GM12878 (cell line): ENCODE results near the gene IRAK2. TPM values are rescaled to one million over a fixed set of nuclear protein-coding genes. Genes with fewer than 3 reads are reported as not detected.
A peak's percentile ranks its signal among the peaks of the same experiment; 100 is the strongest.

Source experiments
- ATAC-seq: fragments of 200-7000 bp; cut with Tn5 transposase; 3 replicates; pipeline ENCODE4 v1.9.1; 2020; ENCODE audit warnings: mild to moderate bottlenecking, moderate library complexity
- BruUV-seq: library from RNA; stranded (reverse); fragments of 400-500 nt; replicated peaks from 2 replicates; lab custom pipeline; 2021; lab: Mats Ljungman, UMichigan
- CTCF ChIA-PET: fragments of 300-600 bp; sonication (Branson Sonifier 250); formaldehyde crosslinking; extraction: SDS; loops from one replicate; lab custom pipeline; 2021; ENCODE audit warnings: inconsistent platforms; lab: Yijun Ruan, JAX
- POLR2A ChIA-PET: fragments of 350-600 bp; formaldehyde crosslinking; extraction: SDS; loops from one replicate; lab custom pipeline; 2021; ENCODE audit warnings: inconsistent platforms; lab: Charles Lee
- RAD21 ChIA-PET: fragments of 300-600 bp; sonication (Branson Sonifier 250); formaldehyde crosslinking; loops from one replicate; lab custom pipeline; 2023; ENCODE audit warnings: antibody characterized with exemption; ENCODE audit not compliant: unreplicated experiment; lab: Charles Lee
- SMC1A ChIA-PET: fragments of 300-600 bp; sonication (Branson Sonifier 250); formaldehyde crosslinking; loops from one replicate; lab custom pipeline; 2023; ENCODE audit not compliant: unreplicated experiment, uncharacterized antibody; lab: Charles Lee
- DNase-seq: peaks from one replicate; pipeline ENCODE4 v3.0.0-alpha.2; 2011; ENCODE audit warnings: low read depth, low spot score
- FAIRE-seq: peaks from 3 replicates; lab custom pipeline; 2011; peaks lifted over from hg19 to GRCh38; lab: Jason Lieb, UNC
- H2AFZ ChIP-seq: 2 replicates; pipeline ENCODE4 v1.6.0; 2011; ENCODE audit warnings: low read depth, low read length, control low read depth; ENCODE audit not compliant: control insufficient read depth
- H3K27ac ChIP-seq: 2 replicates; pipeline ENCODE4 v1.5.1; 2011; ENCODE audit warnings: control low read depth; ENCODE audit not compliant: control insufficient read depth, insufficient read depth
- H3K27me3 ChIP-seq, 2 experiments: replicated peaks in 1 of 2; 2 replicates each; pipeline versions ENCODE4 v1.6.0 to v1.6.1; 2011; ENCODE audit warnings: low read length in 1 of 2; ENCODE audit not compliant: control insufficient read depth in 2 of 2, insufficient read depth in 2 of 2
- H3K36me3 ChIP-seq, 2 experiments: 2 replicates each; pipeline ENCODE4 v1.5.1; 2011; ENCODE audit warnings: low read length in 1 of 2; ENCODE audit not compliant: control insufficient read depth in 2 of 2, insufficient read depth in 2 of 2
- H3K4me1 ChIP-seq: 2 replicates; pipeline ENCODE4 v1.6.1; 2011; ENCODE audit warnings: mild to moderate bottlenecking, low read length, moderate library complexity, mixed read lengths; ENCODE audit not compliant: control insufficient read depth, insufficient read depth
- H3K4me2 ChIP-seq: 2 replicates; pipeline ENCODE4 v1.6.0; 2011; ENCODE audit warnings: control low read depth; ENCODE audit not compliant: control insufficient read depth, insufficient read depth
- H3K4me3 ChIP-seq: fragments of 200-600 bp; sonication (generic); 2 replicates; pipeline ENCODE4 v1.5.1; 2016
- H3K79me2 ChIP-seq: 2 replicates; pipeline ENCODE4 v1.6.0; 2011; ENCODE audit warnings: low read length; ENCODE audit not compliant: control insufficient read depth, insufficient read depth
- H3K9ac ChIP-seq: 2 replicates; pipeline ENCODE4 v1.8.0; 2011; ENCODE audit warnings: low read length, control low read depth, mixed read lengths; ENCODE audit not compliant: control insufficient read depth, insufficient read depth
- H3K9me3 ChIP-seq: replicated peaks from 3 replicates; pipeline ENCODE4 v1.5.1; 2011; ENCODE audit warnings: mild to moderate bottlenecking, low read length; ENCODE audit not compliant: control insufficient read depth, insufficient read depth
- H4K20me1 ChIP-seq: 2 replicates; pipeline ENCODE4 v1.6.0; 2011; ENCODE audit not compliant: control insufficient read depth, insufficient read depth
- BCL11A ChIP-seq: IDR thresholded peaks from 2 replicates; pipeline ENCODE4 v1.6.1; 2011; ENCODE audit warnings: low read depth, low read length
- BRCA1 ChIP-seq: IDR thresholded peaks from 2 replicates; pipeline ENCODE4 v1.6.1; 2011; ENCODE audit warnings: low read depth, low read length, improper control_type of control experiment
- HDGF ChIP-seq: fragments of 450-650 bp; IDR thresholded peaks from 2 replicates; pipeline ENCODE4 v1.6.1; 2016; ENCODE audit warnings: antibody characterized with exemption
- SIN3A ChIP-seq: IDR thresholded peaks from 2 replicates; pipeline ENCODE4 v1.6.1; 2012; ENCODE audit warnings: low read depth, low read length, improper control_type of control experiment
- WRNIP1 ChIP-seq: IDR thresholded peaks from 2 replicates; pipeline ENCODE4 v1.6.1; 2011; ENCODE audit warnings: low read depth, low read length, improper control_type of control experiment, borderline replicate concordance
- WGBS: methylation state at CpG from one replicate; pipeline ENCODE4 v1.1.6; 2016; ENCODE audit warnings: low lambda C conversion rate; ENCODE audit not compliant: insufficient replicate concordance, insufficient coverage; ENCODE audit errors: missing lambda C conversion rate; 5-methylcytosine and 5-hydroxymethylcytosine counted together
- in situ Hi-C: fragments of 300-500 bp; cut with MboI; formaldehyde crosslinking; loops from 9 replicates; pipeline ENCODE4 v1.14.3; 2018; ENCODE audit warnings: mixed read lengths
- intact Hi-C: fragments of 100-400 bp; cut with micrococcal nuclease; formaldehyde crosslinking; loops from one replicate; pipeline ENCODE4 v1.14.2; 2022; ENCODE audit not compliant: unreplicated experiment
- polyA plus RNA-seq, 11 experiments: library from polyadenylated mRNA; depleted of rRNA in 4 of 11; unstranded in 6 of 11; stranded (reverse) in 5 of 11; fragments of >200 nt; fragmentation: Nextera tagmentation in 4 of 11; fragmentation: Illumina TruSeq in 1 of 11; extraction: Ambion mirVana in 4 of 11; extraction: Trizol in 1 of 11; gene quantifications; 1 replicate in 1 of 11; 2 replicates in 10 of 11; pipeline versions ENCODE4 v1.2.1 to v1.2.3, GENCODE V29; 2011 to 2016; ENCODE audit warnings: inconsistent platforms in 2 of 11, missing spikeins in 2 of 11, low read depth in 1 of 11
- total RNA-seq, 4 experiments: library from RNA; depleted of rRNA in 3 of 4; stranded (reverse); fragments of >200 nt in 3 of 4; fragmentation: Illumina TruSeq in 1 of 4; extraction: Trizol in 1 of 4; gene quantifications; 2 replicates each; pipeline versions ENCODE4 v1.2.1 to v1.2.3, GENCODE V29; 2013 to 2021
- TF ChIP-seq, protein P1 (sequence below): fragments of 450-650 bp; IDR thresholded peaks from 2 replicates; pipeline ENCODE4 v1.6.1; 2017; ENCODE audit warnings: mild to moderate bottlenecking, moderate library complexity
- TF ChIP-seq, protein P2 (sequence below): IDR thresholded peaks from 2 replicates; pipeline ENCODE4 v1.6.1; 2012; ENCODE audit warnings: low read depth, low read length, improper control_type of control experiment

The IRAK2 gene
- total and polyA plus RNA-seq, 10 of the 15 experiments (the other 5 are each of a cell fraction or from before 2014, with no cell fraction given), result 0.48 to 5.7 (median 4.5) TPM

DNA sequence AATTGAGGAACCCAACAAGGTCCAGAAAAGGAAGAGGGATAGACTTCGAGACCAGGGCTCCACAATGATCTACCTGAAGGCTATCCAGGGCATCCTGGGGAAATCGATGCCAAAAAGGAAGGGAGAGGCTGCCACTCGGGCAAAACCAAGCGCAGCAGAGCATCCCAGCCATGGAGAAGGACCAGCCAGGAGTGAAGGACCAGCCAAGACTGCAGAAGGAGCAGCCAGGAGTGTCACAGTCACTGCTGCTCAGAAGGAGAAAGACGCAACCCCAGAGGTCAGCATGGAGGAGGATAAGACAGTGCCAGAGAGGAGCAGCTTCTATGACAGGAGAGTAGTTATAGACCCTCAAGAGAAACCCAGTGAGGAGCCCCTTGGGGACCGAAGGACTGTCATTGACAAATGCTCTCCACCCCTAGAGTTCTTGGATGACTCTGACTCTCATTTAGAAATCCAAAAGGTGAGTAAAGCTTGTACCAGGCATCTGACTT is 95.5 kb downstream of the IRAK2 start:
- H3K9ac ChIP-seq, result no peak overlapping the region
- peaks cover 44% of the 10 kb centered on the region for H3K79me2 ChIP-seq
- H3K27me3 ChIP-seq, result no peaks in the 10 kb centered on the region
- FAIRE-seq, result no peak
- in situ Hi-C loops, result no loop called here
- 81% methylated on average over 6 of the region's 6 CpGs for WGBS
- CTCF ChIA-PET, result interaction anchor here (0.6 to 1.4 kb wide), 2 partner anchors 10 to 109 kb away, joined by 3 read pairs; no protein-coding TSS in a partner anchor
- RAD21 ChIA-PET, result interaction anchor here (2.1 kb wide), 1 partner anchor 12 kb away, joined by 7 read pairs; the partner anchor contains the start of gene TATDN2
- SMC1A ChIA-PET, result interaction anchor here (0.7 kb wide), 1 partner anchor 40 kb away, joined by 3 read pairs; no protein-coding TSS in a partner anchor
- no peak for TF ChIP-seq SIN3A
- TF ChIP-seq BCL11A, result no peak
- TF ChIP-seq HDGF, result no peak
- TF ChIP-seq, protein P1, sequence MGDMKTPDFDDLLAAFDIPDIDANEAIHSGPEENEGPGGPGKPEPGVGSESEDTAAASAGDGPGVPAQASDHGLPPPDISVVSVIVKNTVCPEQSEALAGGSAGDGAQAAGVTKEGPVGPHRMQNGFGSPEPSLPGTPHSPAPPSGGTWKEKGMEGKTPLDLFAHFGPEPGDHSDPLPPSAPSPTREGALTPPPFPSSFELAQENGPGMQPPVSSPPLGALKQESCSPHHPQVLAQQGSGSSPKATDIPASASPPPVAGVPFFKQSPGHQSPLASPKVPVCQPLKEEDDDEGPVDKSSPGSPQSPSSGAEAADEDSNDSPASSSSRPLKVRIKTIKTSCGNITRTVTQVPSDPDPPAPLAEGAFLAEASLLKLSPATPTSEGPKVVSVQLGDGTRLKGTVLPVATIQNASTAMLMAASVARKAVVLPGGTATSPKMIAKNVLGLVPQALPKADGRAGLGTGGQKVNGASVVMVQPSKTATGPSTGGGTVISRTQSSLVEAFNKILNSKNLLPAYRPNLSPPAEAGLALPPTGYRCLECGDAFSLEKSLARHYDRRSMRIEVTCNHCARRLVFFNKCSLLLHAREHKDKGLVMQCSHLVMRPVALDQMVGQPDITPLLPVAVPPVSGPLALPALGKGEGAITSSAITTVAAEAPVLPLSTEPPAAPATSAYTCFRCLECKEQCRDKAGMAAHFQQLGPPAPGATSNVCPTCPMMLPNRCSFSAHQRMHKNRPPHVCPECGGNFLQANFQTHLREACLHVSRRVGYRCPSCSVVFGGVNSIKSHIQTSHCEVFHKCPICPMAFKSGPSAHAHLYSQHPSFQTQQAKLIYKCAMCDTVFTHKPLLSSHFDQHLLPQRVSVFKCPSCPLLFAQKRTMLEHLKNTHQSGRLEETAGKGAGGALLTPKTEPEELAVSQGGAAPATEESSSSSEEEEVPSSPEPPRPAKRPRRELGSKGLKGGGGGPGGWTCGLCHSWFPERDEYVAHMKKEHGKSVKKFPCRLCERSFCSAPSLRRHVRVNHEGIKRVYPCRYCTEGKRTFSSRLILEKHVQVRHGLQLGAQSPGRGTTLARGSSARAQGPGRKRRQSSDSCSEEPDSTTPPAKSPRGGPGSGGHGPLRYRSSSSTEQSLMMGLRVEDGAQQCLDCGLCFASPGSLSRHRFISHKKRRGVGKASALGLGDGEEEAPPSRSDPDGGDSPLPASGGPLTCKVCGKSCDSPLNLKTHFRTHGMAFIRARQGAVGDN, result no peak
- no peak for TF ChIP-seq WRNIP1
- TF ChIP-seq, protein P2, sequence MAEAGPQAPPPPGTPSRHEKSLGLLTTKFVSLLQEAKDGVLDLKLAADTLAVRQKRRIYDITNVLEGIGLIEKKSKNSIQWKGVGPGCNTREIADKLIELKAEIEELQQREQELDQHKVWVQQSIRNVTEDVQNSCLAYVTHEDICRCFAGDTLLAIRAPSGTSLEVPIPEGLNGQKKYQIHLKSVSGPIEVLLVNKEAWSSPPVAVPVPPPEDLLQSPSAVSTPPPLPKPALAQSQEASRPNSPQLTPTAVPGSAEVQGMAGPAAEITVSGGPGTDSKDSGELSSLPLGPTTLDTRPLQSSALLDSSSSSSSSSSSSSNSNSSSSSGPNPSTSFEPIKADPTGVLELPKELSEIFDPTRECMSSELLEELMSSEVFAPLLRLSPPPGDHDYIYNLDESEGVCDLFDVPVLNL, result no peak
- TF ChIP-seq BRCA1, result no peak
- TF ChIP-seq, all 136 proteins: peak for 0
- POLR2A ChIA-PET, result interaction anchor here (0.8 kb wide), 1 partner anchor 40 kb away, joined by 4 read pairs; no protein-coding TSS in a partner anchor
- ATAC-seq (no peak), DNase-seq (no peak)
- Histone ChIP-seq H3K4me2 (no peak overlapping the region), H3K9me3 (no peaks in the 10 kb centered on the region), H3K4me3 (no peak overlapping the region; the same call in 1 of the 2 replicates), H3K36me3 (peaks cover 11 to 25% of the 10 kb centered on the region in 2 experiments; a peak in 3 of 4 replicates), H2AFZ (no peak overlapping the region), H3K27ac (no peak overlapping the region), H3K4me1 (no peaks in the 10 kb centered on the region), H4K20me1 (no peaks in the 10 kb centered on the region)
- TSS peak; percentile 30 for BruUV-seq
- intact Hi-C loops, result no loop called here
